DMS 273 (cell line): ENCODE results near the gene WNT3.
A peak's percentile ranks its signal among the peaks of the same experiment; 100 is the strongest.
"Not testable (repeated sequence)": the region's sequence is repeated elsewhere in the genome, so short reads cannot be mapped to it uniquely, and the experiment has no call there.

Experiments
- DNase-seq: peaks from one replicate; lab custom pipeline; 2025; ENCODE audit not compliant: unreplicated experiment; lab: John Stamatoyannopoulos, UW

Gene WNT3

GRCh38 chr17:46788300-46788699 is 30.2 kb downstream of the WNT3 start:
- DNase-seq = no peak

GRCh38 chr17:46787478-46787877 is 31.0 kb downstream of the WNT3 start:
- DNase-seq = no peak

DNA sequence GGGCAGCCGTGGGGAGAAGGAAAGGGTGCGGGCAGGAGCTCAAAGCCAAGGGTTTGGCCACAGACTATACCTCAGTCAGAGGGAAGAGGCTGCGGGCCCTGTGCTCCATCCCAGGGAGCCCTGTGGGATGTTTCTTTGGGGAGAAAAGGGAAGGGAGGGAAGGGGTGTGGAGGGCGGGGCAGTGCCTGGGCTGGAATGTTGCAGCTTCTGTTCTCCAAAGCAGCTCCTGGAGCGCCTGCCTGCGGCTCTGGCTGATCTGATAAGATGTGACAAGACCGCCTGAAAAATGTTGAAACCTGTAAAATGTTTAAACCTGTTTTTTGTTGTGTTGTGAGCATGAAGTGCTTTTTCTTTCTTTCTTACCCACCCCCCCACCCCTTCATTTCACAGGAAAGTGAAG is 32.8 kb downstream of the WNT3 start:
- no peak for DNase-seq

DNA sequence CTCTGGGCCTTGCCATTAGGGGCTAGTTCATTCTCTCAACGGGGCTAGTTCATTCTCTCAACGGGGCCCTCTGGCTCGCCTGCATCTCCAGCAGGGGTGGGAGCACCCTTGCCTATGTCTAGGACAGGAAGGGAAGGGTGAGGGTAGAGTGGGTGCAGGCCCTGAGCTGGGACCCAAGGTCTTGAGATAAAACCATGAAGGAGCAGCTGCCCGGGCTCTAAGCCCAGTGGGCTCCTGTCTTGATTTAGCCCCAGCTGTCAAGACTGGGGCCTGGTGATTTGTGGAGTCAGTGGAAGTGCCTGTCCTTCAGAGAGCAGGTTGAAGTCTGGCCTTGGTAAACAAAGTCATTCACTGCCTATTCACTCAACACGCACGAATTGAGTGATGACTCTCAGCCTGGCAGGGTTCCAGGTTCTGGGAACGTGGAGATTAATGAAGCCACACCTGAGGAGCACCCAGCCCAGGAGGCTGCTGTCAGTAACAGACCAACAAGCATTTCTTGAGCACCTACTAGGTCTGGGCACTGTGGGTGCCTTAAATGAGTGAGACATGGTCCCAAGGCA is 35.4 kb downstream of the WNT3 start:
- no peak for DNase-seq

DNA sequence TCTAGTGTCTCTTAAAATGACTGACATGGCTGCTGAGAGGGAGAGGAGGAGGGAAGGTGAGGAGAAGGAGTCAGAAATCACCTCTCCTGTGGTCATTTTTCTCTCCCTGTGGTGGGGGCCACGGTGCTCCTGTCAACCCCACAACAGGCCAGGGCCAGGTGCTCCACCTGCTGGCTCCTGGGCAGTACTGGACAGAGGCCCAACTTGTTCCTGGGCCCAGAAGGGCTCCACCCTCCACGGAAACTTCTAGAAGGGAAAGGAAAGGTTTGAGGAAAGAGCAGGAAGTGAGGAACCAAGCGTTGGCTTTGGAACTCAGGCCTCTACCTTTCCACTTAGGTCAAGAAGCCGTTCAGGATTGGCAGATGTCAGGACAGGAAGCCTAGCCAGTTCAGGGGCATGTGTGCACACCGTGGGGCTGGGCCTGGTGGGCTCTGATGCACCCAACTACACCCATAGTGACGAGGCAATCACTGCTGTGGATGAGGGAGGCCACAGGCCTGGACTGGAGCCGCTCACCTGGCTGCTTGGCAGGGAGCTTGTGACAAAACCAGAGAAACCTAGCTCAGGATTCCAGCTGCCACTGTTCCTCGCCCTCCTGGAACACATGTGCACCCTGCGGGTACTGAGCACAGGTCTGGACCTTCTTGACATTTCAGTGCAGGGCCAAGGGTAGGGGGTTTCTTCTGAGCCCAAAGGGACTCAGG is 36.1 kb downstream of the WNT3 start:
- DNase-seq = peak; percentile 54

DNA sequence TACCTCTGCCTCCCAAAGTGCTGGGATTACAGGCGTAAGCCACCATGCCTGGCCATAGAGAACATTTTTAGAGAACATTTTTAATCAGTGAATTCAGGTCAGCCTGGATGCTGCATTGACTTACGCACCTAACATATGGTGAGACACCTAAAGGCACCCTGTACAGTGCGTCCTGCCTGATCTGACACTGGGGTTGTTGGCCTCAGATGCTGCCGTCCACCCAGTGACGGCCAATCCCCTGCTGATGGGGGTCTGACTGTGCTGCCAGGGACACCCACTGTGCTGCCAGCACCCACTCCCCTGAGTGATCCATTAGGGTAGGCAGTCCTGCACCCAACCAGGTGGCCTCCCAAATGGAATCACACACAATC is 38.5 kb downstream of the WNT3 start:
- DNase-seq = no peak

- peak; percentile 27 for DNase-seq
Observed at GRCh38 chr17:46777943-46778915, 40.3 kb downstream of the WNT3 start.

DNA sequence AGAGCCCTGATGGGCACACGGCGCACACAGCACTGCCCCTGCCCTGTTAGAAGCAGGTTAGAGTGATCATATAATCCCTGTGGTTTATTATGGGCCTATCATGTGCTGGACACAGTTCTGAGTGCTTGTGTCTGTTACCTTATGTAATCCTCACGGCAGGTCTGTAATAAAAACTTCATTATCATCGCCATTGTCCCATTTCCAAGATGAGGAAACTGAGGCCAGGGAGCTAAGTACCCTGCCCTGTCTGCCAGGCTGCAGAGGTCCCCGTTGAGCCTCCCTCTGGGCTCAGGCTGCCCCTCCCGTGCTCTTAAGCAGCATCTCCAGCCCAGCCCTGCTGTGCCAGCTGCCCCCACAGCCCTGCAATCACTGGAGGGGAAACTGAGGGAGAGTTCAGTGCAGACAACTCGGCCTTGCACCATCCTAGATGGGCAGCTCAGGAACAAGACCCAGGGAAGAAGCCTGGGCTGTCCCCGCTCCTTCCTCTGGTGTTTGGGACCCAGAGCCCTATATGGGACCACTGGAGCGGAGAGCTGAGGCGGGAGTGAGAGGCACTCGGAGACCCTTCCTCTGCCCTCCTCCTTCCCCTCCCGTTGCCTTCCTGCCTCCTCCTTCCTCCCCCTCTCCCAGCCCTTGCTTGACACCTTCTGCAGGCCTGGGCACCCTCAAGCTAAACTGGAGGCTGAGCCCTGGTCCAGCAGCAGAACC is 42.0 kb downstream of the WNT3 start:
- DNase-seq = no peak

DNA sequence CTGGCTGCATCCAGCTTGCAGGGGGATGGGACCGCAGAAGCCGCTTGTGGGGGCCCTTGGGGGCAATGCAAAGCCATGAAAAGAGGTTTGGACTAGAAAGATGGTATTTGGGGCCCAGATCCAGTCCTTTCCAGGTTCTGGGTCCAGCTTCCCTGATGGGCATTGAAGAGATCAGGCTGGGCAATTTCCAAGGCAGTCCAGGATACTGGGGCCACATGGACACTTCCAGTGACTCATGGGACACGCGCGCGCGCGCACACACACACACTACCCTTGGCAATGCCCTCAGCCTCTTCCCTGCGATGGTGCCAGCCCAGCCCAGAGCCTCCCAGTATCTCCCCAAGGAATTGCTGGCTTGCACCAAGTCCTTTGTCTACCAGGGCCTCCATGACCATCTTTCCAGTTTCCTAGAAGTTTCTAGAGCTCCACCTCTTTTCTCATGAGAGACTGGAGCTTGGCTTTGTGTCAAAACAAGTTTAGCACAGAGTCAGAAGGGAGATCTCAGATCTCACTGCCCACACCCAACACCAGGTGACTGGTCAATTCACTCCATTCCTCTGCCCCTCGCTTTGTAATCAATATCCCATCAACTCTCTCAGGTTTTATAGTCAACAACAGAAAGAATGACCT is 44.3 kb downstream of the WNT3 start:
- DNase-seq = no peak

- DNase-seq = no peak
Observed at GRCh38 chr17:46773676-46774075, 44.8 kb downstream of the WNT3 start.

DNA sequence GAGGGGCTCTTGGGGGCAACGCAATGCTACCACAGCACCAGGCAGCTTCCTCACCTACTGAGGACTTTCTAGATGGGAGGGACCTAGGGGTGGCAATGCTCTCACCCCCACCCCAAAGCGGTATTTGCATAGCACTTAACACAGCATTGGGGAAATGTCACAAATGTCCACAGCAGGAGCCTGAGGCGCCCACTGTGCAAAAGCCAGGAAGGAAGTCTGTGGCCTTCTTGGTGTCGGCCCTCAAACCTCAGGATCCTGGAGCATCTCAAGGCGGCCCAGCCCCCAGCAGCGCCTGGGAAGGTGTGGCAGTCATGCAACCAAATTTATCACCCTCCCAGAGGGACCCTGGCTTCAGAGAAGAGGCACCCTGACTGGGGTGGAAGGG is 45.3 kb downstream of the WNT3 start:
- DNase-seq = no peak

DNA sequence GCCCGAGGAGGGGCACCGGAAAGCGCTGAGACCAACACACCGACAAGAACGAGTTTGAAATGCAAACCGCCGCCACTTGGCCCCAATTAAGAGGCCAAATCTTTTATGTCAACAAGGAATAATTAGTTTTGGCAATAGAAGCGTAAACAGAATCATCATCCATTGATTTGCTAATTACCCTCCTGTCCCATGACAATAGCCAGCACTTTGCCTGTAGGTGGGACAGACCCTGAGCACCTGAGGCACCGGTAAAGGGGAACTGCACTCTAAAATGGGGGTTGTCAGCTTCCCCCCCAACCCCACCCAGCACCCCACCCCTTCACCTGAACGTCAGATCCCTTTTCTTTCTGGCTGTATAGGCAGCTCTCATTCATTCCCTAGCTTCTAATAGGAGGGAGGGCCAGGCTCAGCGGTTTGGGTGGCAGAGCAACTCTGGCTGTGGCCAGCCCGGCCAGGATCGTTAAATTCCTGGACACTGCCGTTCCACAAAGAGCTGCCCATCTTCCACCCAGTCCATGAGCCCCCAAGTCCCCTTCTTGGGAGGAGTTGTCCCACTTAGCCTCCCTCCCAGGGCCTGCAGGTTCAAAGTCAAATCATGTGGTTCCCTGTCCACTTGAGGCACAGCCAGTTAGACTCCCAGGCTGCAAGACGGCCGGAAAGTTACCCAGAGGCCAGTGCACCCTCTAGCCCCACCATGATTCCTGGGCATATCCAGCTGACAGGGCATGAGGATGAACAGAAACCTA is 45.8 kb downstream of the WNT3 start:
- DNase-seq = no peak

- DNase-seq = peak; percentile 83
Observed at GRCh38 chr17:46771561-46772474, 46.7 kb downstream of the WNT3 start.

GRCh38 chr17:46770818-46771560 is 47.5 kb downstream of the WNT3 start:
- peak; percentile 86 for DNase-seq

GRCh38 chr17:46770439-46770817 is 48.1 kb downstream of the WNT3 start:
- DNase-seq = no peak

DNA sequence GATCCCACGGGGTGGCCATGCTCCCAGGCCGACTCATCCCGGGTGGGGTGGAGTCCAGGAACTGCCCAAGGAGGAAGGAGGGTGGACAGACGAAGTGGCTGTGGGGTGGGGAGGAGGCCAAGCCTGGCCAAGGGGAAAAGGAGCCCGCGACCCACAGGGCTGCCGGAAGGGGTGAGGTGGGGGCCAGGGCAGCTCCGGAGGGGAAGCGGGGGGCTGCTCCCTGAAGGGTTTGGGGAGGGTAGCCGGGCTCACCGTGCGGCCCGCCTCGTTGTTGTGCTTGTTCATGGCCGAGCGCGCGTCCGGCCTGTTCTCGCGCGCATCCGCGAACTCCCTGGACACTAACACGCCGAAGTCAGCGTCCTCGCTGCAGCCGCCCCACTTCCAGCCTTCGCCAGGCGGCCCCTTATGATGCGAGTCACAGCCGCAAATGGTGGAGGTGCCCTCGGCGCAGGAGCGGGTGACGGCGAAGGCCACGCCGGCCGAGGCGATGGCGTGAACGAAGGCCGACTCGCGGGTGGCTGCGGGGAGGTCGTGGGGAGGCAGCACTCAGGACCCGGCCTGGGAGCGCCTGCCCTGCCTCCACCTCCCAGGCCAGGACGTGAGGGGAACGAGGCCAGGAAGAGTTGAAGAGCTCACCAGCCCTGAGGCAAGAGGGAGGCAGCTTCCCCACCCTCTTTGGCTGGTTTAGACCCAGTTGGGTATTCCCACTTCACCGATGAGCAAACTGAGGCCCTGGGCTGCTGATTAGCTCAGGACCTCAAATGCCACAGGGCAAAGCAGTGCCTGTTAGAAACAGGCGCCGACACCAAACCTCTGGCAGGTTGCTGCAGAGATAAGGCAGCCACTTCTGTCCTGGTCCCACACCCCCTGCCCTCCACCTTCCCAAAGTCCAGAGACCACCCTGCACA is 48.7 kb downstream of the WNT3 start:
- DNase-seq = no peak

DNA sequence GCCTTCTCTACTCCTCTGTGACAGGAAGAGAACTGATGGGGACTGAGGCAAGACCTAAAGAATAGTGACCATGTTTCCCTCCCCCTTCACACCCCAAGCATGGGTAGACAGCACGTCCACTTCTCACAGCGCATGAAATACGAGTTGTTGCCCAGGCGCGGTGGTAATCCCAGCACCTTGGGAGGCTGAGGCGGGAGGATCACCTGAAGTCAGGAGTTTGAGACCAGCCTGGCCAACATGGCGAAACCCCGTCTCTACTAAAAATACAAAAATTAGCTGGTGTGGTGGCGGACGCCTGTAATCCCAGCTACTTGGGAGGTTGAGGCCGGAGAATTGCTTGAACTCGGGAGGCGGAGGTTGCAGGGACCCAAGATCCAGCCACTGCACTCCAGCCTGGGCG is 49.6 kb downstream of the WNT3 start:
- DNase-seq = not testable (repeated sequence)

GRCh38 chr17:46768540-46768870 is 50.0 kb downstream of the WNT3 start:
- DNase-seq = no peak
